Transverse colon (tissue), 4 donors: ENCODE results near the gene SLCO1B3. TPM values are rescaled to one million over a fixed set of nuclear protein-coding genes. Genes with fewer than 3 reads are reported as not detected.

Source experiments
- DNase-seq: peaks from one replicate; pipeline ENCODE4 v3.0.0-alpha.2; 2019
- H3K27ac ChIP-seq, 4 donors: fragments of 200-600 bp; sonication (generic); 2 replicates each; pipeline ENCODE4 v1.5.1; 2016 to 2018; ENCODE audit warnings: inconsistent platforms in 4 of 4
- H3K27me3 ChIP-seq: fragments of 200-600 bp; sonication (generic); 2 replicates; pipeline ENCODE4 v1.5.1; 2017; ENCODE audit warnings: inconsistent platforms
- H3K36me3 ChIP-seq, 4 donors: fragments of 200-600 bp; sonication (generic); 2 replicates each; pipeline ENCODE4 v1.5.1; 2017 to 2019; ENCODE audit warnings: inconsistent platforms in 4 of 4
- H3K4me1 ChIP-seq, 4 donors: fragments of 200-600 bp; sonication (generic); 2 replicates each; pipeline ENCODE4 v1.5.1; 2017 to 2020; ENCODE audit warnings: inconsistent platforms in 4 of 4
- H3K4me3 ChIP-seq, 4 donors: fragments of 200-600 bp; sonication (generic); 1 replicate in 1 of 4; 2 replicates in 3 of 4; pipeline versions ENCODE4 v1.5.1 to v1.6.1; 2017 to 2019; ENCODE audit warnings: inconsistent platforms in 4 of 4
- H3K9me3 ChIP-seq, 2 donors: fragments of 200-600 bp; sonication (generic); 2 replicates each; pipeline ENCODE4 v1.5.1; 2017 to 2019; ENCODE audit warnings: inconsistent platforms in 2 of 2
- EP300 ChIP-seq: sonication (generic); formaldehyde crosslinking; IDR thresholded peaks from one replicate; pipeline ENCODE4 v1.6.1; 2017; ENCODE audit warnings: antibody characterized with exemption, low read depth
- POLR2A ChIP-seq: fragments of 450-650 bp; IDR thresholded peaks from one replicate; pipeline ENCODE4 v1.6.1; 2016; ENCODE audit warnings: antibody characterized with exemption, mild to moderate bottlenecking, moderate library complexity
- POLR2AphosphoS5 ChIP-seq, 3 donors: sonication (generic); formaldehyde crosslinking; IDR thresholded peaks; one replicate each; pipeline ENCODE4 v1.6.1; 2016; ENCODE audit warnings: antibody characterized with exemption in 3 of 3
- WGBS, 2 donors: methylation state at CpG; one replicate each; pipeline ENCODE4 v1.1.5; 2018; ENCODE audit warnings: low coverage in 1 of 2; 5-methylcytosine and 5-hydroxymethylcytosine counted together
- in situ Hi-C, 4 donors: fragments of 200-750 bp; cut with MboI; loops; one replicate each; pipeline versions ENCODE4 v1.15.0 to v1.15.1; 2017; ENCODE audit warnings: low sequenced_read_pairs in 3 of 4, low pct_ligation_motif_present in 1 of 4, low pct_unique_long_range_greater_than_20kb in 1 of 4
- intact Hi-C: fragments of 100-400 bp; cut with DNase I; formaldehyde crosslinking; loops from one replicate; pipeline ENCODE4 v1.15.1; 2023; ENCODE audit warnings: low total_unique reads
- total RNA-seq, 4 donors: library from RNA; depleted of rRNA; stranded (reverse); fragments of >200 nt; gene quantifications; one replicate each; pipeline ENCODE4 v1.1.0, GENCODE V29; 2016
- TF ChIP-seq, protein P1 (sequence below), 5 experiments: fragments of 200-600 bp in 3 of 5; fragments of 450-650 bp in 2 of 5; sonication (generic) in 3 of 5; IDR thresholded peaks; 1 replicate in 2 of 5; 2 replicates in 3 of 5; pipeline ENCODE4 v1.5.1; 2016 to 2017; ENCODE audit warnings: antibody characterized with exemption in 5 of 5, inconsistent platforms in 3 of 5, mild to moderate bottlenecking in 2 of 5, moderate library complexity in 1 of 5

The SLCO1B3 gene
- total RNA-seq, 4 donors from 2014 or later: 0.14 TPM; not detected in 3

DNA sequence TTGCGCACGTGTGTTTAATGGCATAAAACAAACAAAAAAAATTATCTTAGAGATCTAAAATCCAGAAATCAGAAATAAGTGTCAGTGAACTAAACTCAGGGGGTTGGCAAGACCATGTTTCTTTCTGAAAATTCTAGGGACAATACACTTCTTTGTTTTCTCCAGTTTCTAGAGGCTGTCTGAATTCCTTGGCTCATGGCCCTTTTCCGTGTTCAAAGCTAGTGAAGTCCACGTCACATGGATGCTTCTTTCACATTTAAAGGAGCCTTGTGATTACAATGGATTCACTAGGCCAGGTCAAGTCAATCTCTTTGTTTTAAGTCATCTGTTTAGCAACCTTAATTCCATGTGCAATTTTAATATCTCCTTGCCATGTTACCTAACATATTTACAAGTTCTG lies 22.4 kb downstream of the SLCO1B3 start:
- in situ Hi-C loops (no loop called here), intact Hi-C loops (no loop called here)
- H3K27me3 ChIP-seq: no peaks in the 10 kb centered on the region
- no peak for DNase-seq
- H3K9me3 ChIP-seq: no peaks in the 10 kb centered on the region
- TF ChIP-seq POLR2AphosphoS5 (IDR thresholded peaks at IDR 0.05) (no peak), EP300 (no peak)
- WGBS, 2 donors: 53 to 57% methylated on average over 4 of the region's 4 CpGs
- H3K36me3 ChIP-seq: no peaks in the 10 kb centered on the region
- H3K27ac ChIP-seq: no peak overlapping the region
- no peaks in the 10 kb centered on the region for H3K4me1 ChIP-seq
- no peak overlapping the region for H3K4me3 ChIP-seq

DNA sequence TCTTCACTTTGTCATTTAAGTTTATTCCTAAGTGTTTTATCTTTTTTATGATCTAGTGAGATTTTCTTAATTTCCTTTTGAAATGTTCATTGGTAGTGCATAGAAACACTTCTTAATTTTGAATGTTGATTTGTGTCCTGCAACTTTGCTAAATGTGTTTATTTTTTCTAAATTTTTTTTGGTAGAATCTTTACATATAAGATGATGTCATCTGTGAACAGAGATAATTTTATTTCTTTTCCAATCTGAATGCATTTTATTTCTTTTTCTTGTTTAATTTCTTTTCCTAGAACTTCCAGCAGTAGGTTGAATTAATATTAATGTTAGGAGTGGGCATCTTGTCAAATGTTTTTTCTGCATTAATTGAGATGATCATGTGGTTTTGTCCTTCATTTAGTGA lies 42.1 kb downstream of the SLCO1B3 start:
- Histone ChIP-seq H3K27me3 (no peaks in the 10 kb centered on the region), H3K4me3 (no peak overlapping the region), H3K27ac (no peak overlapping the region), H3K4me1 (no peaks in the 10 kb centered on the region), H3K9me3 (peaks cover 0 to 5% of the 10 kb centered on the region in 2 donors), H3K36me3 (no peaks in the 10 kb centered on the region)
- intact Hi-C loops: no loop called here
- TF ChIP-seq, protein P1, sequence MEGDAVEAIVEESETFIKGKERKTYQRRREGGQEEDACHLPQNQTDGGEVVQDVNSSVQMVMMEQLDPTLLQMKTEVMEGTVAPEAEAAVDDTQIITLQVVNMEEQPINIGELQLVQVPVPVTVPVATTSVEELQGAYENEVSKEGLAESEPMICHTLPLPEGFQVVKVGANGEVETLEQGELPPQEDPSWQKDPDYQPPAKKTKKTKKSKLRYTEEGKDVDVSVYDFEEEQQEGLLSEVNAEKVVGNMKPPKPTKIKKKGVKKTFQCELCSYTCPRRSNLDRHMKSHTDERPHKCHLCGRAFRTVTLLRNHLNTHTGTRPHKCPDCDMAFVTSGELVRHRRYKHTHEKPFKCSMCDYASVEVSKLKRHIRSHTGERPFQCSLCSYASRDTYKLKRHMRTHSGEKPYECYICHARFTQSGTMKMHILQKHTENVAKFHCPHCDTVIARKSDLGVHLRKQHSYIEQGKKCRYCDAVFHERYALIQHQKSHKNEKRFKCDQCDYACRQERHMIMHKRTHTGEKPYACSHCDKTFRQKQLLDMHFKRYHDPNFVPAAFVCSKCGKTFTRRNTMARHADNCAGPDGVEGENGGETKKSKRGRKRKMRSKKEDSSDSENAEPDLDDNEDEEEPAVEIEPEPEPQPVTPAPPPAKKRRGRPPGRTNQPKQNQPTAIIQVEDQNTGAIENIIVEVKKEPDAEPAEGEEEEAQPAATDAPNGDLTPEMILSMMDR (IDR thresholded peaks at IDR 0.05): no peak
- no peak for DNase-seq
- in situ Hi-C loops: no loop called here

DNA sequence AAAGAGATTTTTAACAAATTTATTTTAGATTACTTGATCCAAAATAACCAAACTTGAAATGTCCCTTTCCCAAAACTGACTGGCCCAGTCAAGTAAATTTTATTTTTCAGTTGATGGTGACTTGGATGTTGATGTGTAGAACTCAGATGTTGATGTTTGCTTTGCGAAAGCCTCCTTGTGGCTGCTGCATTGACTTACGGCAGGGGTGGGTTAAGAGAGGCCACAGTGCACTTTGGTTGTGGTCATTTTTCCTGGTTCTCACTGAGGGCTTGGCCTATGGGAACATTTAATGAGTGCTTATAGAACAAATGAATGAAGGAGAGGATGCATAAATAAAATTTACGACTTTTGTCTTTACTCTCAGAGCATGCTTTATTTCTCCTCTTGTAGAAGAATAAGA lies 52.6 kb downstream of the SLCO1B3 start:
- H3K4me1 ChIP-seq: no peaks in the 10 kb centered on the region
- in situ Hi-C loops: no loop called here
- no peak overlapping the region for H3K27ac ChIP-seq
- no peaks in the 10 kb centered on the region for H3K9me3 ChIP-seq
- H3K36me3 ChIP-seq: no peaks in the 10 kb centered on the region
- 80 to 91% methylated on average over 2 to 3 of the region's 3 CpGs for WGBS, 2 donors
- no peak for DNase-seq
- H3K4me3 ChIP-seq: no peak overlapping the region
- intact Hi-C loops: no loop called here
- no peaks in the 10 kb centered on the region for H3K27me3 ChIP-seq
- no peak for TF ChIP-seq EP300
- TF ChIP-seq POLR2A: no peak
- TF ChIP-seq, protein P1 (IDR thresholded peaks at IDR 0.05): no peak
- no peak for TF ChIP-seq POLR2AphosphoS5 (IDR thresholded peaks at IDR 0.05)

DNA sequence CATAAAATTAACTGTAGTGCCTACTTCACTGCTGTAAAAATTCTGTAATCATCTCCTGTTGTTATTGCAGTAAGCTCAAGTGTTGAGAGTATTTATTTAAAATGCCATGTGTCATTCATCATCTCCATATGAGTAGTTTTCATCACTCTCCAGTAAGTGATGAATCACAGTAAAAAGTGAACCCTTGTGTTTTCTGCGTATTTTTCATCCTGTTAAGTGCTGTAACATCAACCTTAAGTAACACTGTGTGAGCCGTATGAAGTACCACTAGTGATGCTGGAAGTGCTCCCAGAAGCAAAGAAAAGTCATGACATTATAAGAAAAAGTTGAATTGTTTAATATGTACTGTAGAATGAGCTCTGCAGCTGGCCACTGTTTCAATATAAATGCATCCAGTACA lies 55.4 kb downstream of the SLCO1B3 start:
- TF ChIP-seq, protein P1 (IDR thresholded peaks at IDR 0.05): no peak
- no peak for TF ChIP-seq POLR2A
- TF ChIP-seq EP300: no peak
- TF ChIP-seq POLR2AphosphoS5 (IDR thresholded peaks at IDR 0.05): no peak
- H3K27ac ChIP-seq: no peak overlapping the region
- H3K27me3 ChIP-seq: no peaks in the 10 kb centered on the region
- in situ Hi-C loops (no loop called here), intact Hi-C loops (no loop called here)
- no peak overlapping the region for H3K4me3 ChIP-seq
- DNase-seq: no peak
- H3K9me3 ChIP-seq: no peaks in the 10 kb centered on the region
- no peaks in the 10 kb centered on the region for H3K4me1 ChIP-seq
- WGBS, 2 donors: 31 to 45% methylated on average over 2 of the region's 2 CpGs
- H3K36me3 ChIP-seq: no peaks in the 10 kb centered on the region

DNA sequence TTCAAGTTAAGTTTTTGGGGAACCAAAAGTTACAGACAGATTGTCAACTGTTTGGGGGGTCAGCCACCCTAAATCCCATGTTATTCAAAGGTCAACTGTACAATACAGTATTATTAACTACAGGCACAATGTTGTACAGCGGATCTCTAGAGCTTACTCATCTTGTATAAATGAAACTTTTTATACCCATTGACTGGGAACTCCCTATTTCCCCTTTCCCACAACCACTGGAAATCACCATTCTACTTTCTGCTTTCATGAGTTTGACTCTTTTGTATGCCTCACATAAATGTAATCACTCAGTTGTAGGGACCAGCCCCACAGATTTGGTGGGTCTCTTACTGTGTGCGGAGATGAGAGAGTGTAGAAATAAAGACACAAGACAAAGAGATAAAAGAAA lies 57.8 kb downstream of the SLCO1B3 start:
- intact Hi-C loops: no loop called here
- Histone ChIP-seq H3K36me3 (no peaks in the 10 kb centered on the region), H3K4me3 (no peak overlapping the region), H3K4me1 (no peaks in the 10 kb centered on the region), H3K9me3 (no peaks in the 10 kb centered on the region), H3K27ac (no peak overlapping the region), H3K27me3 (no peaks in the 10 kb centered on the region)
- TF ChIP-seq, protein P1 (IDR thresholded peaks at IDR 0.05): no peak
- no peak for TF ChIP-seq EP300
- no peak for TF ChIP-seq POLR2AphosphoS5 (IDR thresholded peaks at IDR 0.05)
- no peak for TF ChIP-seq POLR2A
- no peak for DNase-seq
- in situ Hi-C loops: no loop called here
- 90 to 100% methylated on average over 1 to 2 of the region's 2 CpGs for WGBS, 2 donors
